Measurements from ENCODE around the gene C3orf22. TPM values are rescaled to one million over a fixed set of nuclear protein-coding genes. Genes with fewer than 3 reads are reported as not detected.

Gene C3orf22
- total and polyA plus RNA-seq, 2 donors (not counting 1 experiment from before 2014, with no cell fraction given) = not detected

DNA sequence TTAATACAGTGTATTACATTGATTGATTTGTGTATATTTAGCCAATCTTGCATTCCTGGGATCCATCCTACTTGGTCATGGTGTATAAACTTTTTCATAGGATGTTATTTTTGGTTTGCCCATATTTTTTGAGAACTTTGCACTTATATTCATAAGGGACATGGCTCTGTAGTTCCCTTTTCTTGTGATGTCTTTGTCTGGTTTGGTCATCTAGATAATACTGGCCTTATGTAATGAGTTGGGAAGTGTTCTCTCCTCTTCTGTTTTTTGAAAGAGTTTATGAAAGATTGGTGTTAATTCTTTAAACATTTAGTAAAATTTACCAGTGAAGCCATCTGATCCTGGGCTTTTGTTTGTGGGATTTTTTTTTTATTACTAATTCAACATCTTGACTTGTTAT, 25.2 kb downstream of the C3orf22 start:
- no peak overlapping the region for H3K4me2 ChIP-seq (ENCODE audit: extremely low read depth, insufficient read depth, low read length)
- H3K4me1 ChIP-seq (ENCODE audit: control insufficient read depth, extremely low read depth, insufficient read depth, low read length) = no peaks in the 10 kb centered on the region
- H3K9me3 ChIP-seq (ENCODE audit: control insufficient read depth, insufficient read depth, low read depth, low read length) = no peaks in the 10 kb centered on the region
- TF ChIP-seq CTCF (conservative IDR thresholded peaks at IDR 0.05 in 1 of 2, IDR thresholded peaks at IDR 0.05 in 1 of 2; ENCODE audit: low read depth in 1 of 2, low read length in 2 of 2) = no peak
- DNase-seq (ENCODE audit: low read depth in 2 of 2) = no peak
- H4K20me1 ChIP-seq (ENCODE audit: control insufficient read depth, extremely low read depth, insufficient read depth, low read length) = no peaks in the 10 kb centered on the region
- no peak overlapping the region for H2AFZ ChIP-seq (ENCODE audit: low read length)
- no peaks in the 10 kb centered on the region for H3K79me2 ChIP-seq (ENCODE audit: control insufficient read depth, insufficient read depth, low read length)
- H3K27me3 ChIP-seq (ENCODE audit: control insufficient read depth, insufficient read depth, low read length) = peaks cover 26% of the 10 kb centered on the region
- H3K36me3 ChIP-seq (ENCODE audit: control insufficient read depth, insufficient read depth, low read length) = no peaks in the 10 kb centered on the region
- H3K4me3 ChIP-seq (replicated peaks in 1 of 4; ENCODE audit: control extremely low read depth in 1 of 4, insufficient read depth in 1 of 4, low read depth in 3 of 4, low read length in 4 of 4) = no peak overlapping the region
- no peak overlapping the region for H3K9ac ChIP-seq (ENCODE audit: insufficient read depth, low read length)
- H3K27ac ChIP-seq (ENCODE audit: insufficient read depth, low read length) = no peak overlapping the region

GRCh38 chr3:126531051-126531330, 27.7 kb downstream of the C3orf22 start:
- Histone ChIP-seq H3K27ac (ENCODE audit: insufficient read depth, low read length) (no peak overlapping the region), H3K79me2 (ENCODE audit: control insufficient read depth, insufficient read depth, low read length) (no peaks in the 10 kb centered on the region), H3K9me3 (ENCODE audit: control insufficient read depth, insufficient read depth, low read depth, low read length) (no peaks in the 10 kb centered on the region), H3K4me1 (ENCODE audit: control insufficient read depth, extremely low read depth, insufficient read depth, low read length) (no peaks in the 10 kb centered on the region), H2AFZ (ENCODE audit: low read length) (no peak overlapping the region), H3K4me3 (replicated peaks in 1 of 4; ENCODE audit: control extremely low read depth in 1 of 4, insufficient read depth in 1 of 4, low read depth in 3 of 4, low read length in 4 of 4) (no peak overlapping the region), H3K9ac (ENCODE audit: insufficient read depth, low read length) (no peak overlapping the region), H3K4me2 (ENCODE audit: extremely low read depth, insufficient read depth, low read length) (no peak overlapping the region), H3K36me3 (ENCODE audit: control insufficient read depth, insufficient read depth, low read length) (no peaks in the 10 kb centered on the region), H3K27me3 (ENCODE audit: control insufficient read depth, insufficient read depth, low read length) (peaks cover 17% of the 10 kb centered on the region), H4K20me1 (ENCODE audit: control insufficient read depth, extremely low read depth, insufficient read depth, low read length) (no peaks in the 10 kb centered on the region)
- no peak for TF ChIP-seq CTCF (conservative IDR thresholded peaks at IDR 0.05 in 1 of 2, IDR thresholded peaks at IDR 0.05 in 1 of 2; ENCODE audit: low read depth in 1 of 2, low read length in 2 of 2)
- TF ChIP-seq EZH2 (IDR thresholded peaks at IDR 0.05; ENCODE audit: low read length, missing control alignments) = no peak
- no peak for DNase-seq (ENCODE audit: low read depth in 2 of 2)

DNA sequence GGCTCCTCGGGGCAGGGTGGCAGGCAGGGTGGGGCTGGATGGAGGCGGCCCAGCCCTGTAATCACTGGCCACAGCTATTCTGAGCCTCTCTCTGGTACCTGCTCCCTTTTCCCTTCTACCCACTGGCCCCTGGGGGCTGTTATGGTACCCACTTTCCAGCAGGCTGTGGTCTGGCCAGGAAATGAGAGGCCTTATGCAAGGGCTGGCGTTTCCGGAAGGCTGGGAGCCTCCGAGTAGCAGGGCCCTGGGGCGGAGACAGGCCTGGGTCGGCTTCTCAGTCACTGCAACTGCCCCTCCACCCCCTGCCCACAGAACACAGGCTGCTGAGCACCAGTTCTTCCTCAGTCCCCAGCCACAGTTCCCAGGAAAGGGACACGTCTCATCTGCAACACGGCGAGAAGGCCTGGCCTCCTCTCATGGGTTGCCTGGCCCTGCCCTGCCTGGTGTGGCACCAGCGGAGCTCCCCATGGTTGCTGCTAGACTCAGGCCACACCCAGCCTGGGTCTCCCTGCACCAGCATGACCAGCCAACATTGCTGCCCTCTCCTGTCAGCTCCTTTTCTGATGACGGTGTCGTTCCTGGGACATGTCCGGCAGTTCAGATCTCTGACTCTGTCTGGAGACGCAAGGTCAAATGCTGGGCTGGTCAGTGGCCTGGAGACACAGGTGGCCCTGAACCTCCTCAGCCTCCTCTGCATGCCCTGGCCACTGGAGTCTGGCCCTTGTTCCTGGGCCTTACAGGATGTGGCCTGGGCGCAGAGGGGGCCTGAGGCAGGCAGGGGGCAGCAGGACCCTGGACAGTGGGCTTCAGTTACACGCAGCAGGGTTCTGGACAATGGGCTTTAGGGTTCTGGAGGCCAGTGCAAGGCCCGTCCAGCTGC, 28.3 kb downstream of the C3orf22 start:
- Histone ChIP-seq H3K36me3 (ENCODE audit: control insufficient read depth, insufficient read depth, low read length) (no peaks in the 10 kb centered on the region), H3K4me2 (ENCODE audit: extremely low read depth, insufficient read depth, low read length) (no peak overlapping the region), H3K27ac (ENCODE audit: insufficient read depth, low read length) (no peak overlapping the region), H3K79me2 (ENCODE audit: control insufficient read depth, insufficient read depth, low read length) (no peaks in the 10 kb centered on the region), H3K4me1 (ENCODE audit: control insufficient read depth, extremely low read depth, insufficient read depth, low read length) (no peaks in the 10 kb centered on the region), H3K9ac (ENCODE audit: insufficient read depth, low read length) (no peak overlapping the region), H3K9me3 (ENCODE audit: control insufficient read depth, insufficient read depth, low read depth, low read length) (no peaks in the 10 kb centered on the region), H3K27me3 (ENCODE audit: control insufficient read depth, insufficient read depth, low read length) (peaks cover 13% of the 10 kb centered on the region), H2AFZ (ENCODE audit: low read length) (no peak overlapping the region), H4K20me1 (ENCODE audit: control insufficient read depth, extremely low read depth, insufficient read depth, low read length) (no peaks in the 10 kb centered on the region), H3K4me3 (replicated peaks in 1 of 4; ENCODE audit: control extremely low read depth in 1 of 4, insufficient read depth in 1 of 4, low read depth in 3 of 4, low read length in 4 of 4) (no peak overlapping the region)
- no peak for TF ChIP-seq EZH2 (IDR thresholded peaks at IDR 0.05; ENCODE audit: low read length, missing control alignments)
- no peak for TF ChIP-seq CTCF (conservative IDR thresholded peaks at IDR 0.05 in 1 of 2, IDR thresholded peaks at IDR 0.05 in 1 of 2; ENCODE audit: low read depth in 1 of 2, low read length in 2 of 2)
- DNase-seq (ENCODE audit: low read depth in 2 of 2) = no peak
